CD8-positive, alpha-beta memory T cell (primary cell): Measurements from ENCODE around the gene BCL10. TPM values are rescaled to one million over a fixed set of nuclear protein-coding genes. Genes with fewer than 3 reads are reported as not detected.

ENCODE experiments used
- CTCF ChIA-PET: fragments of 350-600 bp; sonication (Branson Sonifier 250); formaldehyde crosslinking; loops from one replicate; lab custom pipeline; 2021; ENCODE audit warnings: antibody characterized with exemption; lab: Charles Lee
- POLR2A ChIA-PET: fragments of 350-600 bp; sonication (Branson Sonifier 250); formaldehyde crosslinking; loops from one replicate; lab custom pipeline; 2021; ENCODE audit warnings: antibody characterized with exemption; lab: Charles Lee
- DNase-seq, 5 donors: peaks; one replicate each; pipeline versions ENCODE4 v3.0.0 to v3.0.0-alpha.2; 2020 to 2022; ENCODE audit warnings: mixed read lengths in 1 of 5
- H3K27ac ChIP-seq: one replicate; pipeline ENCODE4 v1.7.0; 2013; ENCODE audit warnings: low read depth, mild to moderate bottlenecking, low read length, moderate library complexity
- H3K27me3 ChIP-seq: 2 replicates; pipeline ENCODE4 v1.7.0; 2013; ENCODE audit warnings: low read length, mild to moderate bottlenecking; ENCODE audit not compliant: insufficient read depth, poor library complexity, severe bottlenecking
- H3K36me3 ChIP-seq: 2 replicates; pipeline ENCODE4 v1.7.0; 2013; ENCODE audit warnings: mild to moderate bottlenecking, low read length, moderate library complexity; ENCODE audit not compliant: insufficient read depth
- H3K4me1 ChIP-seq: 2 replicates; pipeline ENCODE4 v1.7.0; 2013; ENCODE audit warnings: mild to moderate bottlenecking, low read length, moderate library complexity; ENCODE audit not compliant: insufficient read depth
- H3K4me3 ChIP-seq: 2 replicates; pipeline ENCODE4 v1.7.0; 2013; ENCODE audit warnings: mild to moderate bottlenecking, low read length
- H3K9me3 ChIP-seq: 2 replicates; pipeline ENCODE4 v1.7.0; 2013; ENCODE audit warnings: mild to moderate bottlenecking, low read length
- H3K27ac Mint-ChIP-seq, 8 donors: one replicate each; pipeline ENCODE4 v1.8.0; 2020 to 2021; ENCODE audit warnings: mixed read lengths in 8 of 8, mild to moderate bottlenecking in 6 of 8, inconsistent platforms in 3 of 8, moderate library complexity in 3 of 8
- H3K27me3 Mint-ChIP-seq, 2 donors: one replicate each; pipeline ENCODE4 v1.8.0; 2020 to 2021; ENCODE audit warnings: mixed read lengths in 2 of 2, mild to moderate bottlenecking in 1 of 2, moderate library complexity in 1 of 2
- H3K36me3 Mint-ChIP-seq, 3 donors: one replicate each; pipeline ENCODE4 v1.8.0; 2020 to 2021; ENCODE audit warnings: mixed read lengths in 3 of 3, inconsistent platforms in 1 of 3, mild to moderate bottlenecking in 1 of 3
- H3K4me1 Mint-ChIP-seq, 3 donors: one replicate each; pipeline ENCODE4 v1.8.0; 2020 to 2021; ENCODE audit warnings: mixed read lengths in 3 of 3, inconsistent platforms in 1 of 3, mild to moderate bottlenecking in 1 of 3
- H3K4me3 Mint-ChIP-seq, 7 donors: one replicate each; pipeline ENCODE4 v1.8.0; 2020 to 2021; ENCODE audit warnings: mixed read lengths in 7 of 7, mild to moderate bottlenecking in 6 of 7, moderate library complexity in 4 of 7, inconsistent platforms in 2 of 7
- H3K9me3 Mint-ChIP-seq, 5 donors: one replicate each; pipeline ENCODE4 v1.8.0; 2020 to 2022; ENCODE audit warnings: mixed read lengths in 5 of 5, mild to moderate bottlenecking in 3 of 5, moderate library complexity in 2 of 5, inconsistent platforms in 1 of 5
- polyA plus RNA-seq: library from polyadenylated mRNA; unstranded; fragments of 300-500 nt; fragmentation: Illumina TruSeq; gene quantifications from one replicate; pipeline ENCODE4 v1.2.3, GENCODE V29; 2021
- total RNA-seq, 2 experiments: library from RNA; stranded (reverse); gene quantifications; one replicate each; pipeline ENCODE4 v1.2.3, GENCODE V29; 2021

Gene BCL10
- total and polyA plus RNA-seq, 3 experiments from 2014 or later, result 21.6 to 27.1 (median 21.9) TPM

DNA sequence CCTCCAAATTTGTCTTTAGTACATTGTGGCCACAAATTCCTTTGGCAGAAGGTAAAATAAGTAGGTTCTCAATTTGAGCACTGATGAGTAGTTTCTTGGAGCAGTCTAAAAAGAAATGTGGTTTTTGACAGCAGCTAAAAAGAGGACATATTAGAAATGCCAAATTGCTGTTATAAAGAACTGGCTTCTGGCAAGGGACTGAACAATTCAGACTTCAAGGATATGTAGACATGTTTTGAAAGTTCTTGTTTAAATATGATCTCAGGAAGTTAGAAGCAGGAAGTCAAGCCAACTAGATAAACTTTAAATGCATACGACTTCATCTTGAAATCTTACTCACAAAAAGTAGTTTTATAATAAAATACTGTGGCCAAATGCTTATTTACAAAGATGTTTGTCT lies 35.8 kb downstream of the BCL10 start:
- Mint-ChIP-seq H3K4me3 (no peak overlapping the region), H3K9me3 (no peaks in the 10 kb centered on the region), H3K27me3 (peaks cover 2 to 24% of the 10 kb centered on the region in 2 donors), H3K36me3 (no peaks in the 10 kb centered on the region), H3K27ac (peak overlapping the region in 4 of 8 donors; percentile 18 to 72 (median 58)), H3K4me1 (peaks cover 0 to 12% (median 10%) of the 10 kb centered on the region in 3 donors)
- Histone ChIP-seq H3K4me1 (peaks cover 7% of the 10 kb centered on the region), H3K36me3 (no peaks in the 10 kb centered on the region), H3K27me3 (no peaks in the 10 kb centered on the region), H3K27ac (no peak overlapping the region), H3K9me3 (no peaks in the 10 kb centered on the region), H3K4me3 (no peak overlapping the region)
- no peak for DNase-seq
- CTCF ChIA-PET, result interaction anchor here (0.7 to 1.4 kb wide), 6 partner anchors 10 to 296 kb away, joined by 3 to 9 read pairs (median 6); partner anchors contain the start of gene C1orf52
- POLR2A ChIA-PET, result no interaction called here

GRCh38 chr1:85240174-85240601 lies 36.2 kb downstream of the BCL10 start:
- no peak for DNase-seq
- H3K4me1 ChIP-seq, result peaks cover 7% of the 10 kb centered on the region
- no peaks in the 10 kb centered on the region for H3K27me3 ChIP-seq
- no peaks in the 10 kb centered on the region for H3K9me3 Mint-ChIP-seq
- POLR2A ChIA-PET, result no interaction called here
- no peaks in the 10 kb centered on the region for H3K36me3 ChIP-seq
- H3K27ac Mint-ChIP-seq, result peak overlapping the region in 2 of 8 donors; percentile 48 to 67
- H3K4me3 Mint-ChIP-seq, result no peak overlapping the region
- no peaks in the 10 kb centered on the region for H3K9me3 ChIP-seq
- no peak overlapping the region for H3K27ac ChIP-seq
- CTCF ChIA-PET, result interaction anchor here (0.7 to 1.4 kb wide), 8 partner anchors 10 to 295 kb away, joined by 3 to 9 read pairs (median 4); partner anchors contain the start of gene C1orf52
- no peaks in the 10 kb centered on the region for H3K36me3 Mint-ChIP-seq
- H3K27me3 Mint-ChIP-seq, result peaks cover 4 to 24% of the 10 kb centered on the region in 2 donors
- H3K4me3 ChIP-seq, result no peak overlapping the region
- H3K4me1 Mint-ChIP-seq, result peaks cover 0 to 12% (median 10%) of the 10 kb centered on the region in 3 donors

DNA sequence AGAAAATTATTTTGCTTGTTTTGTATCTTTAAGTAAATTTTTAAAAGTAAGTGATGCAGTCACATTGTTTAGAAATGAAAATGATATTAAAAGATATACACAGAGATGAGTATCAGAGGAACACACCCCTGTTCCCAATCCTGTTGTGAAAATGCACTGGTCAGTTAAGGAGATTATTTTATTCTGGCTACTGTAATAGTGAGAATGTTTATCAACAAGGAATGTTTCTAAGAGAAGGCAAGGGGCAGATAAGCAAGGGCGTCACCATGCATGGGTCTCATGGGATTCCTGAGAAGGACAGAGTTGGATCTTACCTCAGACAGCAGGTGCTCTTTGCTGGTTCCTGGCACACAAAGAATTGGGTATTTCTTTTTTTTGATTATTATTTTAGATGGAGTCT lies 38.8 kb downstream of the BCL10 start:
- CTCF ChIA-PET, result no interaction called here
- DNase-seq, result no peak
- H3K4me3 ChIP-seq, result no peak overlapping the region
- peaks cover 7 to 24% of the 10 kb centered on the region in 2 donors for H3K27me3 Mint-ChIP-seq
- H3K27me3 ChIP-seq, result no peaks in the 10 kb centered on the region
- H3K36me3 ChIP-seq, result no peaks in the 10 kb centered on the region
- H3K27ac Mint-ChIP-seq, result no peak overlapping the region
- peaks cover 7% of the 10 kb centered on the region for H3K4me1 ChIP-seq
- POLR2A ChIA-PET, result no interaction called here
- H3K27ac ChIP-seq, result no peak overlapping the region
- H3K36me3 Mint-ChIP-seq, result no peaks in the 10 kb centered on the region
- H3K4me3 Mint-ChIP-seq, result no peak overlapping the region
- no peaks in the 10 kb centered on the region for H3K9me3 Mint-ChIP-seq
- H3K4me1 Mint-ChIP-seq, result peaks cover 0 to 12% (median 10%) of the 10 kb centered on the region in 3 donors
- H3K9me3 ChIP-seq, result no peaks in the 10 kb centered on the region

DNA sequence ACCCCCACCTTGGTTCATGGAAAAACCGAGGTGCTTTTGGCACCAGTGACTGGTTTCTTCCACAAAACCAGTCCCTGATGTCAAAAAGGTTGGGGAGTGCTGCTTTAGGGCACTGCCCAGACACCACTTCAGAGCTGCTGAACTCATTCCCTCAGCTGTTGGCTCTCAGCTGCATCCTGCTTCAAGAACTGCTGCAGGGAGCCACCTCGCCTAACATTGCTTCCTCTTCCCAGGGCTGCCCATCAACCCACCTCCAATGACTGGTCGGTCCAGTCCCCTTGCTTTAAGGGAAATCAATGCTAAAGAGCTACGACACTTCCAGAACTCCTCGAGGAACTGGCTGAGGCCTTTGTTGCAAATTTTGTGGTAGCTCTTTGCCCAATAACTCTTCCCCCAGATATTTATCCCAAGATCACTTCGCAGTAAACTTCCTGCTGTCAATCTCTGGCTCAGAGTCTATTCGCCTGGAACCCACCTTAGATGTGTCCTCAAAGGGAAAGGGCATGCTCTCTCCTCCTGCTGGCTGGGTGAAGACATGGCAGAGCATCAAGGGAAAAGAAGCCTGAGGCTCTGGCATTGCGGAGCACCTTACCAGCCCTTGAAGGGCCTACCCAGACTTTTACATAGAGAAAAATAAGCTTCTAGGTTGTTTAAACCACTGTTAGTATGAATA lies 46.0 kb downstream of the BCL10 start:
- H3K27ac Mint-ChIP-seq, result no peak overlapping the region
- Histone ChIP-seq H3K4me3 (no peak overlapping the region), H3K27me3 (no peaks in the 10 kb centered on the region), H3K27ac (no peak overlapping the region), H3K36me3 (no peaks in the 10 kb centered on the region), H3K9me3 (no peaks in the 10 kb centered on the region), H3K4me1 (no peaks in the 10 kb centered on the region)
- H3K4me1 Mint-ChIP-seq, result no peaks in the 10 kb centered on the region
- DNase-seq, result peak in 1 of 5 donors; percentile 21
- peaks cover 4 to 8% of the 10 kb centered on the region in 2 donors for H3K27me3 Mint-ChIP-seq
- ChIA-PET CTCF (interaction anchor here (1.0 to 2.9 kb wide), 4 partner anchors 10 to 286 kb away, joined by 3 to 7 read pairs (median 4); no protein-coding TSS in a partner anchor), POLR2A (no interaction called here)
- H3K9me3 Mint-ChIP-seq, result no peaks in the 10 kb centered on the region
- no peak overlapping the region for H3K4me3 Mint-ChIP-seq
- no peaks in the 10 kb centered on the region for H3K36me3 Mint-ChIP-seq

GRCh38 chr1:85229574-85230097 lies 46.8 kb downstream of the BCL10 start:
- Histone ChIP-seq H3K27ac (no peak overlapping the region), H3K9me3 (no peaks in the 10 kb centered on the region), H3K27me3 (no peaks in the 10 kb centered on the region), H3K4me1 (no peaks in the 10 kb centered on the region), H3K4me3 (no peak overlapping the region), H3K36me3 (no peaks in the 10 kb centered on the region)
- H3K36me3 Mint-ChIP-seq, result no peaks in the 10 kb centered on the region
- H3K9me3 Mint-ChIP-seq, result no peaks in the 10 kb centered on the region
- no peak for DNase-seq
- CTCF ChIA-PET, result interaction anchor here (0.8 to 2.9 kb wide), 5 partner anchors 10 to 285 kb away, joined by 3 to 7 read pairs (median 3); partner anchors contain the start of gene C1orf52
- no peaks in the 10 kb centered on the region for H3K4me1 Mint-ChIP-seq
- POLR2A ChIA-PET, result no interaction called here
- peaks cover 4 to 6% of the 10 kb centered on the region in 2 donors for H3K27me3 Mint-ChIP-seq
- H3K4me3 Mint-ChIP-seq, result no peak overlapping the region
- no peak overlapping the region for H3K27ac Mint-ChIP-seq

GRCh38 chr1:85228972-85229371 lies 47.5 kb downstream of the BCL10 start:
- no peak overlapping the region for H3K27ac Mint-ChIP-seq
- H3K4me1 ChIP-seq, result no peaks in the 10 kb centered on the region
- H3K4me3 Mint-ChIP-seq, result no peak overlapping the region
- CTCF ChIA-PET, result interaction anchor here (0.8 to 2.9 kb wide), 2 partner anchors 11 to 31 kb away, joined by 3 to 7 read pairs; partner anchors contain the start of gene C1orf52
- no peak for DNase-seq
- H3K9me3 Mint-ChIP-seq, result no peaks in the 10 kb centered on the region
- no peak overlapping the region for H3K4me3 ChIP-seq
- POLR2A ChIA-PET, result no interaction called here
- H3K4me1 Mint-ChIP-seq, result no peaks in the 10 kb centered on the region
- H3K27me3 Mint-ChIP-seq, result peaks cover 3 to 4% of the 10 kb centered on the region in 2 donors
- no peaks in the 10 kb centered on the region for H3K9me3 ChIP-seq
- H3K27ac ChIP-seq, result no peak overlapping the region
- no peaks in the 10 kb centered on the region for H3K36me3 Mint-ChIP-seq
- no peaks in the 10 kb centered on the region for H3K36me3 ChIP-seq
- H3K27me3 ChIP-seq, result no peaks in the 10 kb centered on the region

- POLR2A ChIA-PET, result no interaction called here
- Histone ChIP-seq H3K4me1 (no peaks in the 10 kb centered on the region), H3K36me3 (no peaks in the 10 kb centered on the region), H3K27me3 (no peaks in the 10 kb centered on the region), H3K27ac (peak overlapping the region; percentile 45), H3K9me3 (no peaks in the 10 kb centered on the region), H3K4me3 (no peak overlapping the region)
- no peak overlapping the region for H3K27ac Mint-ChIP-seq
- no peaks in the 10 kb centered on the region for H3K4me1 Mint-ChIP-seq
- H3K27me3 Mint-ChIP-seq, result peaks cover 4 to 7% of the 10 kb centered on the region in 2 donors
- no peaks in the 10 kb centered on the region for H3K9me3 Mint-ChIP-seq
- CTCF ChIA-PET, result no interaction called here
- no peak overlapping the region for H3K4me3 Mint-ChIP-seq
- no peaks in the 10 kb centered on the region for H3K36me3 Mint-ChIP-seq
- no peak for DNase-seq
Observed at GRCh38 chr1:85225624-85226380, 50.6 kb downstream of the BCL10 start.
